ENCODE results near the gene WDR48. TPM values are rescaled to one million over a fixed set of nuclear protein-coding genes. Genes with fewer than 3 reads are reported as not detected.
A peak's percentile ranks its signal among the peaks of the same experiment; 100 is the strongest.

Gene WDR48
- total RNA-seq, 1 donor from 2014 or later: 38.5 TPM

GRCh38 chr3:39029556-39029955 is 22.3 kb upstream of the WDR48 start:
- Histone ChIP-seq H3K79me2 (ENCODE audit: insufficient read depth, low read length) (no peaks in the 10 kb centered on the region), H3K4me1 (ENCODE audit: insufficient read depth, low read length) (no peaks in the 10 kb centered on the region), H3K9ac (ENCODE audit: low read length) (no peak overlapping the region), H2AFZ (ENCODE audit: low read depth, low read length) (no peak overlapping the region), H3K4me2 (ENCODE audit: low read length) (no peak overlapping the region), H3K27me3 (ENCODE audit: insufficient read depth, low read length) (peaks cover 6% of the 10 kb centered on the region), H3K27ac (ENCODE audit: low read depth, low read length) (no peak overlapping the region), H3K4me3 (ENCODE audit: insufficient read depth, low read depth, low read length) (no peak overlapping the region), H3K9me3 (ENCODE audit: insufficient read depth, low read depth, low read length) (no peaks in the 10 kb centered on the region), H4K20me1 (ENCODE audit: insufficient read depth, low read length) (no peaks in the 10 kb centered on the region), H3K36me3 (ENCODE audit: insufficient read depth, low read length) (no peaks in the 10 kb centered on the region)
- DNase-seq (ENCODE audit: low read depth) (no peak), FAIRE-seq (no peak)
- no peak overlapping the region for H3K27ac Mint-ChIP-seq (ENCODE audit: unreplicated experiment)
- no peaks in the 10 kb centered on the region for H3K36me3 Mint-ChIP-seq (ENCODE audit: low read depth, unreplicated experiment)
- H3K27me3 Mint-ChIP-seq (ENCODE audit: low read depth, unreplicated experiment): peaks cover 13% of the 10 kb centered on the region
- H3K4me1 Mint-ChIP-seq (ENCODE audit: low read depth, unreplicated experiment): no peaks in the 10 kb centered on the region
- H3K4me3 Mint-ChIP-seq (ENCODE audit: unreplicated experiment): no peak overlapping the region
- TF ChIP-seq EZH2 (IDR thresholded peaks at IDR 0.05; ENCODE audit: insufficient read depth, low read length) (no peak), CTCF (IDR thresholded peaks at IDR 0.05; ENCODE audit: insufficient read depth, low read depth, low read length) (no peak)
- peaks cover 2% of the 10 kb centered on the region for H3K9me3 Mint-ChIP-seq (ENCODE audit: unreplicated experiment)

- Mint-ChIP-seq H3K27me3 (ENCODE audit: low read depth, unreplicated experiment) (no peaks in the 10 kb centered on the region), H3K4me1 (ENCODE audit: low read depth, unreplicated experiment) (peaks cover 14% of the 10 kb centered on the region)
- FAIRE-seq: peak; percentile 49
Measured at GRCh38 chr3:39038165-39038564, 13.7 kb upstream of the WDR48 start.

More at GRCh38 chr3:39038165-39038564, 13.7 kb upstream of the WDR48 start:
- no peak for TF ChIP-seq CTCF (IDR thresholded peaks at IDR 0.05; ENCODE audit: insufficient read depth, low read depth, low read length)
- no peak for TF ChIP-seq EZH2 (IDR thresholded peaks at IDR 0.05; ENCODE audit: insufficient read depth, low read length)
- Histone ChIP-seq H3K4me2 (ENCODE audit: low read length) (peak overlapping the region; percentile 14), H3K4me3 (ENCODE audit: insufficient read depth, low read depth, low read length) (no peak overlapping the region), H3K9ac (ENCODE audit: low read length) (no peak overlapping the region), H3K27me3 (ENCODE audit: insufficient read depth, low read length) (no peaks in the 10 kb centered on the region), H4K20me1 (ENCODE audit: insufficient read depth, low read length) (no peaks in the 10 kb centered on the region), H3K36me3 (ENCODE audit: insufficient read depth, low read length) (no peaks in the 10 kb centered on the region), H3K4me1 (ENCODE audit: insufficient read depth, low read length) (no peaks in the 10 kb centered on the region), H3K9me3 (ENCODE audit: insufficient read depth, low read depth, low read length) (no peaks in the 10 kb centered on the region), H2AFZ (ENCODE audit: low read depth, low read length) (no peak overlapping the region), H3K27ac (ENCODE audit: low read depth, low read length) (no peak overlapping the region), H3K79me2 (ENCODE audit: insufficient read depth, low read length) (no peaks in the 10 kb centered on the region)
- DNase-seq (ENCODE audit: low read depth): peak; percentile 85
- Mint-ChIP-seq H3K36me3 (ENCODE audit: low read depth, unreplicated experiment) (no peaks in the 10 kb centered on the region), H3K27ac (ENCODE audit: unreplicated experiment) (peak overlapping the region; percentile 35), H3K4me3 (ENCODE audit: unreplicated experiment) (no peak overlapping the region), H3K9me3 (ENCODE audit: unreplicated experiment) (peaks cover 17% of the 10 kb centered on the region)

Measured in astrocyte (in vitro differentiated cells and primary cell).